Measurements from ENCODE around the gene TBC1D22A.

- TF ChIP-seq, protein P1, sequence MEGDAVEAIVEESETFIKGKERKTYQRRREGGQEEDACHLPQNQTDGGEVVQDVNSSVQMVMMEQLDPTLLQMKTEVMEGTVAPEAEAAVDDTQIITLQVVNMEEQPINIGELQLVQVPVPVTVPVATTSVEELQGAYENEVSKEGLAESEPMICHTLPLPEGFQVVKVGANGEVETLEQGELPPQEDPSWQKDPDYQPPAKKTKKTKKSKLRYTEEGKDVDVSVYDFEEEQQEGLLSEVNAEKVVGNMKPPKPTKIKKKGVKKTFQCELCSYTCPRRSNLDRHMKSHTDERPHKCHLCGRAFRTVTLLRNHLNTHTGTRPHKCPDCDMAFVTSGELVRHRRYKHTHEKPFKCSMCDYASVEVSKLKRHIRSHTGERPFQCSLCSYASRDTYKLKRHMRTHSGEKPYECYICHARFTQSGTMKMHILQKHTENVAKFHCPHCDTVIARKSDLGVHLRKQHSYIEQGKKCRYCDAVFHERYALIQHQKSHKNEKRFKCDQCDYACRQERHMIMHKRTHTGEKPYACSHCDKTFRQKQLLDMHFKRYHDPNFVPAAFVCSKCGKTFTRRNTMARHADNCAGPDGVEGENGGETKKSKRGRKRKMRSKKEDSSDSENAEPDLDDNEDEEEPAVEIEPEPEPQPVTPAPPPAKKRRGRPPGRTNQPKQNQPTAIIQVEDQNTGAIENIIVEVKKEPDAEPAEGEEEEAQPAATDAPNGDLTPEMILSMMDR (IDR thresholded peaks at IDR 0.05; ENCODE audit: low read length), result no peak
- TF ChIP-seq EZH2 (optimal IDR thresholded peaks at IDR 0.05; ENCODE audit: low read depth, low read length) (no peak), EZH2phosphoT487 (IDR thresholded peaks at IDR 0.05; ENCODE audit: low read length) (no peak)
Measured at GRCh38 chr22:47022075-47022473, 259.6 kb downstream of the TBC1D22A start.
